Cardiac muscle cell (in vitro differentiated cells and primary cell): Measurements from ENCODE around the gene ZNF821. TPM values are rescaled to one million over a fixed set of nuclear protein-coding genes. Genes with fewer than 3 reads are reported as not detected.

Experiments
- DNase-seq, 2 donors: peaks; one replicate each; pipeline versions ENCODE4 v3.0.0 to v3.0.0-alpha.2; 2010 to 2017; ENCODE audit warnings: low read depth in 1 of 2, low spot score in 1 of 2
- H3K27ac ChIP-seq: fragments of 200-600 bp; sonication (generic); 2 replicates; pipeline ENCODE4 v1.5.1; 2016
- H3K27me3 ChIP-seq: fragments of 200-600 bp; sonication (generic); 2 replicates; pipeline ENCODE4 v1.6.0; 2016; ENCODE audit warnings: control low read depth
- H3K36me3 ChIP-seq: fragments of 200-600 bp; sonication (generic); 2 replicates; pipeline ENCODE4 v1.5.1; 2016; ENCODE audit warnings: control low read depth
- H3K4me1 ChIP-seq: fragments of 200-600 bp; sonication (generic); 2 replicates; pipeline ENCODE4 v1.8.1; 2017; ENCODE audit warnings: low read depth, mild to moderate bottlenecking, mixed run types
- H3K4me3 ChIP-seq: fragments of 200-600 bp; sonication (generic); 2 replicates; pipeline ENCODE4 v1.5.1; 2016; ENCODE audit warnings: mild to moderate bottlenecking
- H3K9me3 ChIP-seq: fragments of 200-600 bp; sonication (generic); 2 replicates; pipeline ENCODE4 v1.5.1; 2017; ENCODE audit warnings: low read depth, mild to moderate bottlenecking, control low read depth
- CTCF ChIP-seq: IDR thresholded peaks from 2 replicates; pipeline ENCODE4 v1.5.1; 2012; ENCODE audit warnings: low read depth, mild to moderate bottlenecking, low read length
- polyA plus RNA-seq: library from polyadenylated mRNA; unstranded; fragments of >200 nt; fragmentation: Nextera tagmentation; extraction: Ambion mirVana; gene quantifications from 2 replicates; pipeline ENCODE4 v1.2.1, GENCODE V29; 2016
- total RNA-seq: library from RNA; depleted of rRNA; stranded (reverse); fragments of >200 nt; gene quantifications from 2 replicates; pipeline ENCODE4 v1.2.3, GENCODE V29; 2016

The ZNF821 gene
- total RNA-seq (24.9 and 25.1 TPM in 2 replicates), polyA plus RNA-seq (19.6 and 28.7 TPM in 2 replicates)

DNA sequence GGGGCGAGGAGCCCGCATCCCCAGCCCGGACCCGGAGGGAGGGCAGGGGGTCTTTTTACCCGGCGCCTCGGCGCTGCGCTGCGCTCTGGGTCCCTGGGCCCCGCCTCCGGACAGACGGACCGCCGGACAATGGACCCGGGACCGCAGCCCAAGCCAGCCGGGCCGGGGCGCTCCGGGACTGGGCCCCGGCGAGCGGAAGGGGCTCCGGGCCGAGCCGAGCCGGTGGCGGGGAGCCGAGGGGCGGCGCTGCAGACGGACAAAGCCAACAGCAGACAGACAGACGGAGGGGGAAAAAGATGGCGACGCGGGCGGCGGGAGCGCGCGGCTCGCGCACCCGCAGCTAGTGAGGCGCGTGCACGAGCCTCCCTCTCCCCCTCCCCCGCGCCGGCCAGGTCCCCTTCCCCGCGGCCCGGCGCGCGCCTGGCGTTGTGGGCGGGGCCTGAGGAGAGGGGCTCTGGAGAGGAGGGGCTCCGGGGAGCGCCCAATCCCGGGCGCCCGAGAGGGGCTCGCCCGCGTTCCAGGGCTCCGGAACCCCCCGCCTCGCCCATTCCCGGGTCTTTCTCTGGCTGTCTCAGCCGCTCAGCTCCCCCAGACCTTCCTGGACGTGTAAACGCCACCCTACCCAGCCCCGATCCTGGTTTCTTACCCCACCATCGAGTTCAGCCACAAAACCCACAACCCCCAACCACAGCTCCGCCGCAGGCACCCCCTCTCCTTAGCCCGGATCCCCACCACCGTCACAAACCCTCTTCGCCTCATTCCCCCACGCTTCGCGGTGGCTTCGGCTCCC lies at the start of gene ZNF821:
Gene ZNF821 (minus strand): TSS at position 334 of the 790 bp plus-strand sequence. CDS start 4,236 bp downstream, outside the sequence.
- peak within 1 kb of the TSS; percentile 95 for H3K4me3 ChIP-seq

DNA sequence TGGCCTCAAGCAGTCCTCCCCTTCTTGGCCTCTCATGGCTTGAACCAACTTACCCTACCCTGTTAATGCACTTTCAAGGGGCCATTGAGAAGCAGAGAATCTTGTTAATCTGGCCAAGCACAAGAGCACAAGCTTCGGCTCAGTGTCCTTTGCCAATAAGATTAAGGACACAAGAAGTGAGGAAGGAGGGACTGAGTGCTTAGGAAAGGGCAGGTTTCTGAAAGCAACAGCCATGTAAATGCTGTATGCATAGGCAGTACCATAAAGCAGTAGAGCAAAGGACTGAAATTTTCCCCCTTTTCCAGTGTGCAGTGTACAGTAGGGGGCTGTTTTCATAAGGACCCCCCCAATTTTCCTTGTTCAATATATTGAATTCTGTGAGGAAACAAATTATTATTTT lies 49.0 kb upstream of the ZNF821 start:
- Histone ChIP-seq H3K9me3 (no peaks in the 10 kb centered on the region), H3K4me3 (no peak overlapping the region), H3K27ac (peak overlapping the region; percentile 77), H3K4me1 (peaks cover 47% of the 10 kb centered on the region), H3K27me3 (no peaks in the 10 kb centered on the region), H3K36me3 (peaks cover 22% of the 10 kb centered on the region)
- no peak for TF ChIP-seq CTCF
- no peak for DNase-seq

More for the DNA sequence above, at the start of gene ZNF821:
- Histone ChIP-seq H3K36me3 (peaks cover 15% of the 10 kb centered on the region), H3K27me3 (no peaks in the 10 kb centered on the region), H3K9me3 (no peaks in the 10 kb centered on the region), H3K27ac (peak within 1 kb of the TSS; percentile 91), H3K4me1 (peaks cover 7% of the 10 kb centered on the region)
- TF ChIP-seq CTCF = peak; percentile 41
- DNase-seq = peak; percentile 77 to 97

DNA sequence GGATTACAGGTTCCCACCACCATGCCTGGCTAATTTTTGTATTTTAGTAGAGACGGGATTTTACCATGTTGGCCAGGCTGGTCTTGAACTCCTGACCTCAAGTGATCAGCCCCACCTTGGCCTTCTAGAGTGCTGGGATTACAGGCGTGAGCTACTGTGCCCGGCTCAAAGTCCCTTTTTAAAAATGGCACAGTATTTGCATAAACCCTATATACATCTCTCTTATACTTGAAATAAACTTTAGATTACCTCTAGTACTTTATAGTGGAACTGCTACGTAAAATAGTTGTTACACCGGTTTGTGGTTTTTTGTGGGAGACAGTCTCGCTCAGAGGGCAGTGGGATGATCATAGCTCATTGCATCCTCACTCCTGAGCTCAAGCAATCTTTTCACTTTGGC lies 47.6 kb upstream of the ZNF821 start:
- Histone ChIP-seq H3K4me1 (peaks cover 57% of the 10 kb centered on the region), H3K9me3 (no peaks in the 10 kb centered on the region), H3K36me3 (peaks cover 34% of the 10 kb centered on the region), H3K4me3 (no peak overlapping the region), H3K27ac (no peak overlapping the region), H3K27me3 (no peaks in the 10 kb centered on the region)
- TF ChIP-seq CTCF = no peak
- DNase-seq = no peak

DNA sequence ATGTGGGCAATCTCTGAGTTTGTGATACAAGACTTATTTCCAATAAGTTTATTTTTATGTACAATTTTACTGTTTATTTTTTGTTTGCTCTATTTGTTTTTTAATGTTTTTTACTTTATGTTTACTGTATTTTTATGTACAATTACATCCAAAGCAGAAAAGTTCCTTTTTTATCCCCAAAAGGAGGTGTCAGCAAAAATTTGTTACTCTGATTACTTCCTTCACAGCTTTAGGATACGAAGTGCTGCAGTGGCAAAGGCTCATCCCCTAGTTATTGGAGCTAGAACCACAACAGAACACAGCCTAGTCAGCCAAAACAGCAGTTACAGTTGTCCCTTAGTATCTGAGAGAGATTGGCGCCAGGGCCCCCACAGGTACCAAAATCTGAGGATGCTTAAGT lies 47.0 kb upstream of the ZNF821 start:
- no peaks in the 10 kb centered on the region for H3K9me3 ChIP-seq
- peaks cover 39% of the 10 kb centered on the region for H3K36me3 ChIP-seq
- peaks cover 57% of the 10 kb centered on the region for H3K4me1 ChIP-seq
- H3K27ac ChIP-seq = no peak overlapping the region
- H3K27me3 ChIP-seq = no peaks in the 10 kb centered on the region
- no peak overlapping the region for H3K4me3 ChIP-seq
- DNase-seq = no peak
- TF ChIP-seq CTCF = no peak

DNA sequence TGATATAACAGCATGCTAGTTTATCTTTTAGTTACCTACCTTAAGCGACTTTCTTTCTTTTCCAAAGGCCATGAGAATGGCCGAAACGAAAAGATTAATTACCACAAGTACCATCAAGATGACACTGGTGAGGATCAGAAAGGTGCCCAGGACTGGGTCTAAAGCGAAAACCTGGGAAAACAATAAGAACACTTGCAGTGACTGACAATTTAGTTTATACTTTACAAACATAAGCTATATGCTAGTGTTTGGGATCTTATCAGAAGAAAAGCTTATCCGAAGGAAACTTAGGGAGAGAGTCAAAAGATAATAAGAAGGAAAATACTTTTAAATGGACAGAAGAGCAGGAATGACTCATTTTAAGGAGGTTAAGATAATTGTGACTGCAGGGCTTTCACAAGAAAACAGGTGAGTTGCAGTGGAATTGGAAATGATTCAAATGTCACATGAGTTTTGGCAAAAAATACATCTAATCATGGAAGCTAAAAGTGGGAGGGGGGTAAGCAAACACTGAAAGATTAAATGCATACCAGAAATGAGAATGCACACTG lies 46.1 kb upstream of the ZNF821 start:
- Histone ChIP-seq H3K4me1 (peaks cover 49% of the 10 kb centered on the region), H3K4me3 (no peak overlapping the region), H3K36me3 (peaks cover 46% of the 10 kb centered on the region), H3K27ac (peak overlapping the region; percentile 92), H3K9me3 (no peaks in the 10 kb centered on the region), H3K27me3 (no peaks in the 10 kb centered on the region)
- no peak for DNase-seq
- TF ChIP-seq CTCF = no peak
